Measurements from ENCODE around the gene BCL2. TPM values are rescaled to one million over a fixed set of nuclear protein-coding genes. Genes with fewer than 3 reads are reported as not detected.
A peak's percentile ranks its signal among the peaks of the same experiment; 100 is the strongest.

The BCL2 gene
- total RNA-seq, 1 donor from 2014 or later: 9.3 TPM

DNA sequence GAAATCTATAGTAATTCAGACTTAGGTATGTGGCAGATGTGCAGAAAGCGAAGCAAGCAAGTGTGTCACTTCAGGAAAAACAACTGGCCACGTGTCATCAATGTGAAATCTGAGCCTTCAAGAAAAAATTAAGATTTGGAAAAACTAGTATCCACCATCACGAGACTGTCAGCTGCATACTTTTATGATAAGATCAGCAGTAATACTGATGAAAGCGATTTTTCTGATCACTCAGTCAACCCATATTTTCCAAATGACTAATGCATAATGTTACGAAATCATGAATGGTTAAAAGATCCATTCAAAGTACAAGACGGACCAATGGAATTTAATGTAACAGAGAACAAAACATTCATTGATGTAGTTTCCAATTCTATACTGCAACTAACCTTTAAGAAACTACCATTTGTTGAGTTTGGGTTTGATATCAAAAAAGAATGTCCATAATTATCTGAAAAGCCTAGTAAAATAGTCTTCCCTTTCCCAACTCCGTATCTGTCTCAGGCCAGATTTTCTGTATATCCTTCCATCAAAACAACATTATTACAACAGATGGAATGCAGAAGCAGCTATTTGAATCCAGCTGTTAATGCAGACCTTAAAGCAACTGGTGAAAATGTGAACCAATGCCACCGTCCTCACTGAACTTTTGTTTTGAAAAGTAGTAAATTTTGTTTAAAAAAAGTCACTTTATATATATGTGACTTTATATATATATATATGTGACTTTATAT lies 17.0 kb upstream of the BCL2 start:
- Mint-ChIP-seq H3K36me3 (peaks cover 46% of the 10 kb centered on the region), H3K27me3 (ENCODE audit: low read depth) (no peaks in the 10 kb centered on the region), H3K4me3 (no peak overlapping the region), H3K27ac (peak overlapping the region; percentile 66), H3K4me1 (peaks cover 11% of the 10 kb centered on the region), H3K9me3 (no peaks in the 10 kb centered on the region)
- TF ChIP-seq, protein P1, sequence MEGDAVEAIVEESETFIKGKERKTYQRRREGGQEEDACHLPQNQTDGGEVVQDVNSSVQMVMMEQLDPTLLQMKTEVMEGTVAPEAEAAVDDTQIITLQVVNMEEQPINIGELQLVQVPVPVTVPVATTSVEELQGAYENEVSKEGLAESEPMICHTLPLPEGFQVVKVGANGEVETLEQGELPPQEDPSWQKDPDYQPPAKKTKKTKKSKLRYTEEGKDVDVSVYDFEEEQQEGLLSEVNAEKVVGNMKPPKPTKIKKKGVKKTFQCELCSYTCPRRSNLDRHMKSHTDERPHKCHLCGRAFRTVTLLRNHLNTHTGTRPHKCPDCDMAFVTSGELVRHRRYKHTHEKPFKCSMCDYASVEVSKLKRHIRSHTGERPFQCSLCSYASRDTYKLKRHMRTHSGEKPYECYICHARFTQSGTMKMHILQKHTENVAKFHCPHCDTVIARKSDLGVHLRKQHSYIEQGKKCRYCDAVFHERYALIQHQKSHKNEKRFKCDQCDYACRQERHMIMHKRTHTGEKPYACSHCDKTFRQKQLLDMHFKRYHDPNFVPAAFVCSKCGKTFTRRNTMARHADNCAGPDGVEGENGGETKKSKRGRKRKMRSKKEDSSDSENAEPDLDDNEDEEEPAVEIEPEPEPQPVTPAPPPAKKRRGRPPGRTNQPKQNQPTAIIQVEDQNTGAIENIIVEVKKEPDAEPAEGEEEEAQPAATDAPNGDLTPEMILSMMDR (IDR thresholded peaks at IDR 0.05; ENCODE audit: unreplicated experiment): no peak
- DNase-seq (ENCODE audit: low spot score in 2 of 2, unreplicated experiment in 2 of 2): no peak

DNA sequence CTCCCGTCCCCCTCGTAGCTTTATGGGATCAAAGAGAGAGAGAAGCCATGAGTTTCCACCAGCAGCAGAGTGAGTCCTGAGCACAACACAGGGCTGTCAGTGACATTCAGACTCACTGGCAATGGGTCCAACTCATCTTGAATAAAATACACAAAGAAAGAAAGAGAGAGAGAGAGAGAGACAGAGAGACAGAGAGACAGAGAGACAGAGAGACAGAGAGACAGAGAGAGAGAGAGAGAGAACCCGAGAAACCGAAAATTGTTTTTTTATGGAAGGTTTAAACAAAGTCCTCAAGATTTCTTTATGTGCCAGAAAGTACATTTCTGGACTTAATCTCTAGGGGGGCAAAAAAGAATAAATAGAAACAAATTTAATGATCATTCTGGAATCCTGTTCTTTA lies 11.5 kb upstream of the BCL2 start:
- Mint-ChIP-seq H3K27ac (no peak overlapping the region), H3K36me3 (peaks cover 29% of the 10 kb centered on the region), H3K4me3 (no peak overlapping the region), H3K27me3 (ENCODE audit: low read depth) (no peaks in the 10 kb centered on the region), H3K9me3 (no peaks in the 10 kb centered on the region), H3K4me1 (peaks cover 4% of the 10 kb centered on the region)
- TF ChIP-seq, protein P1 (IDR thresholded peaks at IDR 0.05; ENCODE audit: unreplicated experiment): no peak
- no peak for DNase-seq (ENCODE audit: low spot score in 2 of 2, unreplicated experiment in 2 of 2)

DNA sequence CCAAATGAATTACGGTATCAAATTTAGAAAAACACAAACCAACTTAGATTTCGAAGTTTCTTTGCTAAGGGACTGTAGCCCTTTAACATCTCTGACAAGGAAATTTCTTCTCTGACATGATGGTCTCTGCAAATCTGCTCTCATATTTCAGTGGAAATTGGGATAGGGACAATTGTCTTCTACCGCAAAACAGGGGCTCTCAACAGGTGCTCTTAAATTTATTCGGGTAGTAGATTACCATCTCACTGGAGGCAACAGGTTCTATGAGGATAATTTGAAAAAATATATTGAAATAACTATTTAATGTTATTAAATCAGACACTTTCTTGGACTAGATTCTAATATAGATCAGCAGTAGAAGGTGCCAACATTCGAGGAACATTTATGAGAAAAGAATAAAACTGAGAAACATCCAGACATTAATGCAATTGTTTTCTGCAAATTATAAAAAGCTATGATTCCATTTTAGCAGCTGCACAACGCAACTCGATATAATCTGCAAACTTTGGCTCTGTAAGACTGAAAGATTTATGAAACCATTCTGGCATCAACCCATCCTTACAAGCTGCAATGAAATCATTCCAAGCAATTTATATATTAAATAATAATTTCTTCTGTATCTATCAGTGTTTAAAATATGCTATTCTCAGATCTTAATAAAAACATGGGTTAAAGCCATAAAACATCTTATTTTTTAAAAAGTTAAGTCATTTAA lies 10.0 kb upstream of the BCL2 start:
- Mint-ChIP-seq H3K27me3 (ENCODE audit: low read depth) (no peaks in the 10 kb centered on the region), H3K4me3 (no peak overlapping the region), H3K36me3 (peaks cover 22% of the 10 kb centered on the region), H3K27ac (no peak overlapping the region), H3K9me3 (no peaks in the 10 kb centered on the region), H3K4me1 (no peaks in the 10 kb centered on the region)
- DNase-seq (ENCODE audit: low spot score in 2 of 2, unreplicated experiment in 2 of 2): no peak
- TF ChIP-seq, protein P1 (IDR thresholded peaks at IDR 0.05; ENCODE audit: unreplicated experiment): no peak

DNA sequence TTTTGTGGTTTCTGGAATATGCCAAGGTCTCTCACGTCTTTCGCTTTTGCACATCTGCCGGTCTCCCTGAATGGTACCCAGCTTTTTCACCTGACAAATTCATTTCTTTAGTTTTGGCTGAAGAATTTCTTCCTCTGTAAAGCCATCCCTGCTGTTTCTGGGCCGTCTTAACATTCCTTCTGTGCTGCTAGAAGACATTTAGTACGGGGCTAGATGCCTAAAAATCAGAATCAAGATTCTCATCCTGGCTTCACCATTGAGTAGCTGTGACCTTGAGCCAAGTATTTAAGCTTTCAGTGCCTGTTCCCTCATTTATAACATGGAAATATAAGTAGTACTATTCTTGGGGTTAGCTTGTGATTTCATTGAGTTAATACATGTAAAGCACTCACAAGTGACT lies 6.4 kb upstream of the BCL2 start:
- Mint-ChIP-seq H3K4me3 (no peak overlapping the region), H3K27me3 (ENCODE audit: low read depth) (no peaks in the 10 kb centered on the region), H3K9me3 (no peaks in the 10 kb centered on the region), H3K27ac (no peak overlapping the region), H3K36me3 (peaks cover 6% of the 10 kb centered on the region), H3K4me1 (peaks cover 9% of the 10 kb centered on the region)
- no peak for DNase-seq (ENCODE audit: low spot score in 2 of 2, unreplicated experiment in 2 of 2)
- TF ChIP-seq, protein P1 (IDR thresholded peaks at IDR 0.05; ENCODE audit: unreplicated experiment): no peak

DNA sequence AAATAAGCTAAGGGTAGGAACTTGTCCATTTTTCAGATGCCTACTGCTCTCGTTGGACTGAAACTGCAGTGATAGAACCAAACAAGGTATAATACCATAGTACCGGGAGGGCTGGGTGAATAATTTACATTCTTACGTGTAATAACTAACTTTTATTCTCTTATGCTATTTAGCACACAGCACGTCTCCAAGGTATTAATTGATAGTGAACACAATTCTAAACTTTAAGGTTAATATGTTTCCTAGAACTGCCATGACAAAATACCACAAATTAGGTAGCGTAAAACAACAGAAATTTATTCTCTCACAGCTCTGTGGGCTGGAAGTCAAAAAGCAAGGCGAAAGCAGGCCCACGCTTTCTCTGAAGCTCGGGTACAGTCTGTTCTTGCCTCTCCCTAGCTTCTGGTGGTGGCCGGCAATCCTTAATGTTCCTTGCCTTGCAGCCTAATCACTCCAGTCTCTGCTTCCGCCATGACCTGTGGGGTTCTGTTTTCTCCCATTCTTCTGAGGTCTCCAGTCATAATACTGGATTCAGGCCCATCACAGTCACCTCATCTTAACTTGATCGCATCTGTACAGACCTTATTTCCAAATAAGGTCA lies 5.6 kb upstream of the BCL2 start:
- Mint-ChIP-seq H3K9me3 (no peaks in the 10 kb centered on the region), H3K27me3 (ENCODE audit: low read depth) (no peaks in the 10 kb centered on the region), H3K36me3 (peaks cover 1% of the 10 kb centered on the region), H3K27ac (no peak overlapping the region), H3K4me3 (no peak overlapping the region), H3K4me1 (peaks cover 14% of the 10 kb centered on the region)
- DNase-seq (ENCODE audit: low spot score in 2 of 2, unreplicated experiment in 2 of 2): no peak
- TF ChIP-seq, protein P1 (IDR thresholded peaks at IDR 0.05; ENCODE audit: unreplicated experiment): no peak

Data from mesothelial cell of epicardium (in vitro differentiated cells).